ENCODE results near the gene CDRT15L2.
"Not testable (repeated sequence)": the region's sequence is repeated elsewhere in the genome, so short reads cannot be mapped to it uniquely, and the experiment has no call there.

CDRT15L2 gene

DNA sequence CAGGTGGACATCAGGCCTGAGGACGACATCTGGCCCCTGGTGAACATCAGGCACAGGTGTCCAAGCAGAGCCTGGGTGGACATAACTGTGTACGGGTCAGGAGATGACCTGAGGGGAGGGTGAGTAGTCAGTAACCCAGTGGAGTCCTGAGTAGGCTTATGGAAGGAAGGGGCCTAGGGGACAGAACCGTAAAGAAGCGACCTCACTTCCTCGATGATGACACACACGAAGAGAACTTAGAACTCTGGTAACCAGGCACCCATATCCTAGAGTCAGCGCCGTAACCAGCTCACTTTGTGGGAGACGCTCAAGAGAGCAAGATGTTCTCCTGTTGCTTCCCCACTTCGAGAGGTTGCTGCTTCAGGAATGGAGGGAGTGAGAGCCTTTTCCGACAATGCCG, at the start of gene CDRT15L2:
Gene CDRT15L2, plus strand, starts transcription at position 301 of the 400 bp plus-strand sequence. Its CDS starts 20 bp downstream, at position 321.
- H3K9me3 Mint-ChIP-seq; H3K36me3 Mint-ChIP-seq (ENCODE audit: low read depth); H3K4me1 Mint-ChIP-seq (ENCODE audit: low read depth); H3K4me3 Mint-ChIP-seq; DNase-seq (ENCODE audit: low spot score); H3K27me3 Mint-ChIP-seq (ENCODE audit: low read depth); H3K27ac Mint-ChIP-seq: not testable (repeated sequence)

DNA sequence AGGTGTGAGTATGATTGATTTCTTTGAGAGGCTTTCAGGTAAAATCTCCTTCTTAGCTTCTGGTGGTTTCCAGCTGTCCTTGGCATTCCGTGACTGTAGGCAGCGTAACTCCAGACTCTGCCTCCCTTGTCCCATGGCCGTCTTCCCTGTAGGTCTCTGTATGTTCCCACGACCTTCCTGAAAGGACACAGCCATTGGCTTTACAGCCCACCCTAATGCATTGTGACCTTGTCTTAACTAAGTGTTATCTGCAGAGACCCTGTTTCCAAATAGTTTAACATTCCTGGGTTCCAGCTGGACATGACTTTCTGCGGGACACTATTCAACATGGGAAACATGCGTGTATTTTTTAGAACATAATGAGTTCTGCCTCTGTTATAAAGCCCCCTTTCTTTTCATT, 49.4 kb upstream of the CDRT15L2 start:
- not testable (repeated sequence) for H3K36me3 Mint-ChIP-seq (ENCODE audit: low read depth); H3K27ac Mint-ChIP-seq; H3K4me1 Mint-ChIP-seq (ENCODE audit: low read depth); DNase-seq (ENCODE audit: low spot score); H3K9me3 Mint-ChIP-seq; H3K27me3 Mint-ChIP-seq (ENCODE audit: low read depth)
- peak overlapping the region; percentile 84 for H3K4me3 Mint-ChIP-seq

DNA sequence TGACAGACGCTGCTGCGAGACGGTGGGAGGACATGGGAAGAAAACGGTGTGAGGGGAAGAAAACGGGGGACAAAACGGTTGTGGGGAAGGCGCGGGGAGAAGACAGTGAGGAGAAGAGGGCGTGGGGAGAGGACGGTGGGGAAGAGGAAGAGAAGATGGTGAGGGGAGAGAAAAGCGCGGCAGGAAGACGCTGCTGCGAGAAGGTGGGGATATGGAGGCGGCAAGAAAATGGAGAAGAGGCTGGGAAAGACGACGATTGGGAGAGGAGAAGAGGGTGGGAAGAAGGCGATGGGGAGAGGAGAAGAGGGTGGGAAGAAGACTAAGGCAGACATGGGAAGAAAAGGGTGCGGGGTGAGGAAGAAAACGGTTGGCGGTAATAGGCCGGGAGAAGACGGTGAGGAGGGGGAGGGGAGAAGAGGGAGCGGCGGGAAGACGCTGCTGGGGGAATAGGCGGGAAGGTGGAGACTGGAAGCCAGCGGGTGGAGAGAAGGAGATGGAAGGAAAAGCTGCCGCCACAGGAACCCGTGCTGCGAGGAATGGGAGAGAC, 46.9 kb upstream of the CDRT15L2 start:
- H3K4me1 Mint-ChIP-seq (ENCODE audit: low read depth); H3K36me3 Mint-ChIP-seq (ENCODE audit: low read depth); H3K27me3 Mint-ChIP-seq (ENCODE audit: low read depth); DNase-seq (ENCODE audit: low spot score); H3K9me3 Mint-ChIP-seq: not testable (repeated sequence)
- Mint-ChIP-seq H3K4me3 (peak overlapping the region; percentile 80), H3K27ac (peak overlapping the region; percentile 68)

DNA sequence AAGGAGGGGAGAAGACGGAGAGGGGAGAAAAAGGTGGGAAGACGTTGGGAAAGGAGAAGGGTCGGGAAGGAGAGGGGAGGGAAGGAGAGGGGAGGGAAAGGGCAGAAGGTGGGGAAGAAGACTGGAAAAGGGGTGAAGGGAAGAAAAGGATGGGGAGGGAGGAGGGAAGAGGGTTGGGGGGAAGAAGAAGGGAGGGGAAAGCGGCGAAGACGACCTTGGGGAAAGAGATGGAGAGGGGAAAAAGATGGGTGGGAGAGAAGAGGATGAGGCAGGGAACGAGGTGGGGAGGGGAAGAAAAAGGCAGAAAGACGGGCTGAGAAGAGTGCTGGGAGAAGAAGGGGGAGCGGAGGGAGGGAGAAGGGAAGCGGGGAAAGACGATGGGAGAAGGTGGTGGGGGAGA, 46.3 kb upstream of the CDRT15L2 start:
- DNase-seq (ENCODE audit: low spot score); H3K27me3 Mint-ChIP-seq (ENCODE audit: low read depth); H3K4me1 Mint-ChIP-seq (ENCODE audit: low read depth); H3K9me3 Mint-ChIP-seq; H3K36me3 Mint-ChIP-seq (ENCODE audit: low read depth): not testable (repeated sequence)
- Mint-ChIP-seq H3K27ac (peak overlapping the region; percentile 63), H3K4me3 (peak overlapping the region; percentile 80)

DNA sequence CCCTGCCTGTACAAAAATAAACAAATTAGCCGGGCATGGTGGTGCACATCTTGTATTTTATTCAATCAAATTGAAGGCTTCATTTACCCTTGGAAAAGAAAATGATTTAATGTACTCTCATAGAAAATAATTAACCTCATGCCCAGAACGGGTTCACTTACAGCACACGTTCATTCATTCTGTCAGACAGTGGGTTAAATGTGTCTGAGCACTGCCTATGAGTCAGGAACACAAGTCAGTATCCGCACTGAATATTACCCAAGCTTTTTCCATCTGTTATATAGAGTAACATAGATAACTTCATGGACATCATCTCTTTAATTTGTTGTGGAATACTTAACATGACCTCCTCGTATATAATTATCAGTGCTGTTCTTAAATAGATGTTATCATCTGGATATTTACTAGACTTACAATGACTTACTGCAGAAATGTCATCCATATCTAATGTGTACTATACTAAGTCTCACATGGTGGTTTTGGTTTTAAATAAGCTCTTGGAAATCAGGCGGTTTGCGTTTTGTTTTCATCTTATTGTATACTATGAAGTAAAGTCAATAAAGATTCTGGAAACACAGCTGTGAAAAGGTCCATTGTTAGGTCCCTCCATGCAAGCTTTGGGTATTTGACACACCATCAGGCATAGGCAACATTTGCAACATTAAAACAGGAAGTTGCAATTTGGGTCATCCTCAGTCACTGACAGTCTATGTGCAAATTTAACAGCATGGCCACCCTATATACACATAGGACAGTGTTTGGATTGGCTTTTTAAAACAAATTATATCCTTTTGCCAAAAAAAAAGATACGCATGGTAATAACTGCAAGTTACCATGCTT, 44.6 kb upstream of the CDRT15L2 start:
- H3K4me3 Mint-ChIP-seq; DNase-seq (ENCODE audit: low spot score); H3K27ac Mint-ChIP-seq; H3K4me1 Mint-ChIP-seq (ENCODE audit: low read depth); H3K27me3 Mint-ChIP-seq (ENCODE audit: low read depth); H3K36me3 Mint-ChIP-seq (ENCODE audit: low read depth); H3K9me3 Mint-ChIP-seq: not testable (repeated sequence)

- not testable (repeated sequence) for H3K27ac Mint-ChIP-seq; H3K27me3 Mint-ChIP-seq (ENCODE audit: low read depth); H3K36me3 Mint-ChIP-seq (ENCODE audit: low read depth); DNase-seq (ENCODE audit: low spot score); H3K9me3 Mint-ChIP-seq; H3K4me1 Mint-ChIP-seq (ENCODE audit: low read depth); H3K4me3 Mint-ChIP-seq
Observed at GRCh38 chr17:20540414-20540813, 39.1 kb upstream of the CDRT15L2 start.

GRCh38 chr17:20540865-20541264, 38.7 kb upstream of the CDRT15L2 start:
- H3K27me3 Mint-ChIP-seq (ENCODE audit: low read depth); DNase-seq (ENCODE audit: low spot score); H3K36me3 Mint-ChIP-seq (ENCODE audit: low read depth); H3K27ac Mint-ChIP-seq; H3K4me3 Mint-ChIP-seq; H3K9me3 Mint-ChIP-seq; H3K4me1 Mint-ChIP-seq (ENCODE audit: low read depth): not testable (repeated sequence)

DNA sequence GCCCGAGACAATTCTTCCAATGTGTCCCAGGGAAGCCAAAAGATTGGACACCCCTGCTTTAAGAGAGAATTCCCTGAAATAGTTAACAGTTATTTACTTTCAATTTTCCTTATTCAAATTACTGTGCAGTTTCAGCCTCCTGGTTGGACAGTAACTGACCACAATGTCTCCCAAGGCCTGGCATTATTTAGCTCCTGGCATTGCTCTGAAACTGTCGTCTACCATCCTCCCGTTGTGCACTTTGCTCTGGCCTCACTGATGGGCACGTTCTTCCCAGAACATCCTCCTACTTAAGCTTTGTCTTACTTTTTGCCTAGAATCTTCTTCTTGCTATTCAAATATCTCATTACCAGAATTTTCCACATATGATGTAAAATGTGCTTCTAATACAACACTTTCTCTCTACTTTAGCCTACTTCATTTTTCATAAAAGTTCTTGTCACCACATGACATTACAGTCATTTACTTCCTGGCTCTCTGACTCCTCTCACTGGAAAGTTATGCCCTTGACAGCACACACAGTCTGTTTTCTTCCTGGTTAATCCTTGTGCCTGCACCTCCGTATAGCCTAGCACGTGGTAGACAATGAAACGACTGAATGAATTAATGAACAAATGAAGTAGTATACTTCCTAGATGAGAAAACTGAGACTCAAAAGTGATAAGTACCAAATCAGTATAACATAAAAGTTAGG, 37.5 kb upstream of the CDRT15L2 start:
- not testable (repeated sequence) for H3K9me3 Mint-ChIP-seq; DNase-seq (ENCODE audit: low spot score); H3K27me3 Mint-ChIP-seq (ENCODE audit: low read depth); H3K36me3 Mint-ChIP-seq (ENCODE audit: low read depth); H3K27ac Mint-ChIP-seq; H3K4me3 Mint-ChIP-seq; H3K4me1 Mint-ChIP-seq (ENCODE audit: low read depth)

DNA sequence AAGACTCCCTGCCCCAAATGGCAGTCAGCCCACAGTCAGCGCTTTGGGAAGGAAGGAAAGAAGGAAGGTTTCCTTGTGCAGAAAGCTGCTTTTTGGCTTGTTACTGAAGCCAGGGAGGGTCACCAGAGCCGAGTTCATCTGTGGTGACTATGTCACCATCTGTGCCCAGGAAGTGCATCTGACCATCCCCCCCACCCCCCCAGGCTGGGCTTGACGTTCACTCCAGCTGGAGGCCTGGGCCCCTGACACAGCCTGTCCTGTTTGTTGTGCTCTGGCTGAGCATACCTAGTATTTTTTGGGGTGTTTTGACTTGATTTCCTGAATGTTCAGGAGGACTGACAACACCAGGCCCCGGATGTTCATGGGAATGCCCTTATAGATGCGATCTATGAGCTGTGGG, 31.6 kb upstream of the CDRT15L2 start:
- H3K9me3 Mint-ChIP-seq; H3K4me3 Mint-ChIP-seq; H3K27me3 Mint-ChIP-seq (ENCODE audit: low read depth); H3K4me1 Mint-ChIP-seq (ENCODE audit: low read depth); DNase-seq (ENCODE audit: low spot score); H3K36me3 Mint-ChIP-seq (ENCODE audit: low read depth); H3K27ac Mint-ChIP-seq: not testable (repeated sequence)

GRCh38 chr17:20552920-20553319, 26.6 kb upstream of the CDRT15L2 start:
- not testable (repeated sequence) for H3K27me3 Mint-ChIP-seq (ENCODE audit: low read depth); H3K27ac Mint-ChIP-seq; H3K9me3 Mint-ChIP-seq; H3K4me1 Mint-ChIP-seq (ENCODE audit: low read depth); H3K36me3 Mint-ChIP-seq (ENCODE audit: low read depth); DNase-seq (ENCODE audit: low spot score); H3K4me3 Mint-ChIP-seq

GRCh38 chr17:20554728-20555127, 24.8 kb upstream of the CDRT15L2 start:
- not testable (repeated sequence) for DNase-seq (ENCODE audit: low spot score); H3K27me3 Mint-ChIP-seq (ENCODE audit: low read depth); H3K4me1 Mint-ChIP-seq (ENCODE audit: low read depth); H3K9me3 Mint-ChIP-seq; H3K27ac Mint-ChIP-seq; H3K4me3 Mint-ChIP-seq; H3K36me3 Mint-ChIP-seq (ENCODE audit: low read depth)

- not testable (repeated sequence) for H3K9me3 Mint-ChIP-seq; H3K36me3 Mint-ChIP-seq (ENCODE audit: low read depth); H3K4me3 Mint-ChIP-seq; H3K27me3 Mint-ChIP-seq (ENCODE audit: low read depth); DNase-seq (ENCODE audit: low spot score); H3K4me1 Mint-ChIP-seq (ENCODE audit: low read depth); H3K27ac Mint-ChIP-seq
Observed at GRCh38 chr17:20555135-20556010, 24.2 kb upstream of the CDRT15L2 start.

- H3K36me3 Mint-ChIP-seq (ENCODE audit: low read depth); H3K4me3 Mint-ChIP-seq; H3K4me1 Mint-ChIP-seq (ENCODE audit: low read depth); H3K27ac Mint-ChIP-seq; DNase-seq (ENCODE audit: low spot score); H3K9me3 Mint-ChIP-seq: not testable (repeated sequence)
- H3K27me3 Mint-ChIP-seq (ENCODE audit: low read depth), result peaks cover 10% of the 10 kb centered on the region
Observed at GRCh38 chr17:20558096-20558495, 21.4 kb upstream of the CDRT15L2 start.

- not testable (repeated sequence) for H3K9me3 Mint-ChIP-seq; H3K4me3 Mint-ChIP-seq; DNase-seq (ENCODE audit: low spot score); H3K36me3 Mint-ChIP-seq (ENCODE audit: low read depth); H3K4me1 Mint-ChIP-seq (ENCODE audit: low read depth); H3K27ac Mint-ChIP-seq
- H3K27me3 Mint-ChIP-seq (ENCODE audit: low read depth), result peaks cover 10% of the 10 kb centered on the region
Observed at GRCh38 chr17:20559018-20559417, 20.5 kb upstream of the CDRT15L2 start.
